ENCODE results near the gene SSMEM1.
"Not testable (repeated sequence)": the region's sequence is repeated elsewhere in the genome, so short reads cannot be mapped to it uniquely, and the experiment has no call there.

SSMEM1 gene, protein sequence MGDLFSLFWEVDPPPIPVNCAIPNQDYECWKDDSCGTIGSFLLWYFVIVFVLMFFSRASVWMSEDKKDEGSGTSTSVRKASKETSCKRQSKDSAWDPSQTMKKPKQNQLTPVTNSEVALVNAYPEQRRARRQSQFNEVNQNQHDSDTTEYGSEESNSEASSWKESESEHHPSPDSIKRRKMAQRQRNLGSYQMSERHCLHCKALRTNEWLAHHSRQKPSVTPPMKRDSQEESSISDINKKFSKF

DNA sequence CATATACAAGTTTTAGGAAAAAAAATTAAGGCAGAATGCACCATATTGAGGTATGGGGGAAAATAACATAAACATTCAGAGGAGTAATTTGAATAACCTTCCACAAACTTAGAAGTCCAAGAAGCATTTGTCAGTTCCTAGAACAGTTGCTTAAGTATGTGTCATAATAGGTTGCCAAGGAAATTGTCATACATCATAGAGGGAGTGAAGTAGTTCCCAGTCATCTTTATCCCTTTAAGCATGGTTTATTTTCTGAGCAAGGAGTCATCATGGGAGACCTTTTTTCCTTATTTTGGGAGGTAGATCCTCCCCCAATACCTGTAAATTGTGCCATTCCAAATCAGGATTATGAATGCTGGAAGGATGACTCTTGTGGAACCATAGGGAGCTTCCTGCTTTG, at the start of gene SSMEM1:
Gene SSMEM1 (plus strand): TSS at position 219 of the 400 bp plus-strand sequence. CDS start 51 bp downstream, at position 270.
- DNase-seq (ENCODE audit: low read depth in 2 of 2), result no peak

DNA sequence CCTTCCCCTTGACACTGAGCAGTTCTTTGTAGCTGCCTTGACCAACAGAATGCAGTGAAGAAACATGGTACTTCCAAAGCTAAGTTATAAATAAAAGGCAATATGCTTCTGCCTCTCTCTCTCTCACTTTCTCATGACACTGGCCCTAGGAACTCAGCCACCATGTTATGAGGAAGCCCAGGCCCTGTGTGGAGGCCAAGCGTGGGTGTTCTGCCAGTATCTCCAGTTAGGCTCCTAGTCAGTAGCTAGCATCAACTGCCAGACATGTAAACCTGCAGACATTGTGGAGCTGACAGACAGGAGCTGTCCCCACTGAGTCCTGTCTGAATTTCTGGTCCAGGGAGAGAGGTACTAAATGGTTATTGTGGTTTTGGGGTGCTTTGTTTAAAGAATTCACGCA, 47.6 kb upstream of the SSMEM1 start:
- no peak for DNase-seq (ENCODE audit: low read depth in 2 of 2)

DNA sequence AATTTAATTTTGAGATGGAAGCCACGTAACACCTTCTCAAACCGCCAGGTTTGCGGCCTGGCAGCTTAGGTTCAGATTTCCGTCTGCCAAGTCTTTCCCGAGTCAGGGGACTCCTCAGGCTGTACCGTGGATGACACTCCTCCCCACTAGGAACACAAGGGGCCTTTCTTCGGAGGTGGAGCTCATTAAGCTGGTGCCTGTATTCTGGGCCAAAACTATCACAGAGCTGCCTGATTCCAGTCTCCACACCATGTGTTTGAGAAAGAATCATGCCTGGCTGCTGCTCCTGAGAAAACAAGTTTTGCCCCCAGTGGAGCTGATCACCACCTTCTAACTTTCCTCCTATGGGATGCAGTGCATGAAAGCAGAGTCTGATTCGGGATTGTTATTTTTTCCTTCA, 47.2 kb upstream of the SSMEM1 start:
- DNase-seq (ENCODE audit: low read depth in 2 of 2), result no peak

DNA sequence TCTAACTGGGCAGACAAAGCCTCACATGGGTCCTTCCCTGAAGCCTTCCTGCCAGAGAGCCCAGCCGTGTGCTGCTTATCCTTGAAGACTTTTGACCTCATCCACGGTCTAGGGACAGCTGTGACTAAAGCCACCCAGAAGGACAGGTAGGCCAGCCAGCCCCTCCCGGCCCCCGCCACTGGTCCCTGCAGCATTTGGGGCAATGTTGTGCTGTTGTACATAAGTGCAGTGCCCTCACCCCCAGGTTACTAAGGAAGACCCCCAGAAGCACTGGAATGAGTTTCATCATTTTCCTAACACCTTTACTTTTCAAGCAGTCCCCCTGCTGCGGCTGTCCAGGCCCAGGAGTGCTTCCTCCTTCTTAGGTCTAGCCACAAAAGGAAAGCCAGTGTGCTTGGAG, 45.5 kb upstream of the SSMEM1 start:
- DNase-seq (ENCODE audit: low read depth in 2 of 2), result no peak

DNA sequence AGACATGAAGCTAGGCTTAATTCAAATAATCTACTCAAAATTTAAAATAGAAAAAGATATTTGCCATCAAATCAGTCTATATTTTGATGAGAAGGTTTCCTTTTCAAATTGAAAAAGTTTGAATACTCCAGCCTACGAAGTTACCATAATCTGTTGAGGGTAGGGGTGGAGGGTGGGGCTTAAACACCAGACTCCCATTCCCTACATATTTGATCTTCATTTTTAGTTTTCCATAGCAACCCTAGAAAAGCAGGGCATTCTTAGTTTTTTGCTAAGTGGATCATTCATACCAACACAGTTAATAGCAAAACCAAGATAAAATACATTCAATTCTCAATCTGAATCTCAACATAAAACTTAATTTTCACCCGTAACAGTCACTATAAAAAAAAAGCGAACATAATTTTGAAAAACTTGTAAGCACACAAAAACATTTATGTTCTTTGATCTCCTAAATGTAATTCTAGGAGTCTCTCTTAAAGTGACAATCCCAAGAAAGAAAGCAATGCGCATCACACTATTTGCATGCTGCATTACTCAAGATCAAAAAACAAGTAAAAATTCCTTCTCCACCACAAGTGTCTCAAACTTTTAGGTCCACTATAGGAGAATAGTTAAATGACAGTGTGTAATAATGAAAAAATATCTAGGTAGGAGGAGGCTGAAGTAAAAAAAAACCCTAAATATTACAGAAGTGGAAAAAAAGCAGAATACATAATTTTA, 33.3 kb upstream of the SSMEM1 start:
- DNase-seq (ENCODE audit: low read depth in 2 of 2), result no peak

DNA sequence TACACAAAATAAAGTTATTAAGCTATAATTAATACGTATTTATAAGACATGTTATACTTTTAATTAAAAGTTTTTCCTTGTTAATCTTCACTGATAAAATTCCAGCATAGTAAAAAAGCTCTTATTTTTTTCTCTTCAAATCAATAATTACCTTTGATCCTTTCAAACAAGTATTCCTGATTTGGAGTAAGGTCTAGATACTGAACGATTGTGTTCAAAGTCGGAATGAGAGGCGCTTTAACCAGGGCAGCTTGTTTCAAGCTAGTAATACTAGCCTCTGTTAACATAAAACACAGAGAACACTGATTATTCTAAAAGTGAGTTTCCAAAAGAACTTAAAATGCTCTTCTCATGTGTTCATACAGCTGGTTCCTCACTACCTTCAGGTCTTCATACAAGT, 29.4 kb upstream of the SSMEM1 start:
- no peak for DNase-seq (ENCODE audit: low read depth in 2 of 2)

DNA sequence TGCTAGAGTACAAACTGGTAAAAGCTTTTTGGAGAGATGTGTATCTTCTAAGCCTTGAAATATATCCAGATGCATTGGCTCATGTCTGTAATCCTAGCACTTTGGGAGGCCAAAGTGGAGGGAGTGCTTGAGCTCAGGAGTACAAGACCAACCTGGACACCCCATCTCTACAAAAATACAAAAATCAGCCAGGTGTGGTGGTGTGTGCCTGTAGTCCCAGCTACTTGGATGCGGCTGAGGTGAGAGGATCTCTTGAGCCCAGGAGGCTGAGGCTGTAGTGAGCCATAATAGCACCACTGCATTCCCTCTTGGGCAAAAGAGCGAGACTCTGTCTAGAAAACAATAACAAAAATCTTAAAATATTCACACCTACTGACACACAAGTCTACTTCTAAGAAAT, 28.0 kb upstream of the SSMEM1 start:
- no peak for DNase-seq (ENCODE audit: low read depth in 2 of 2)

DNA sequence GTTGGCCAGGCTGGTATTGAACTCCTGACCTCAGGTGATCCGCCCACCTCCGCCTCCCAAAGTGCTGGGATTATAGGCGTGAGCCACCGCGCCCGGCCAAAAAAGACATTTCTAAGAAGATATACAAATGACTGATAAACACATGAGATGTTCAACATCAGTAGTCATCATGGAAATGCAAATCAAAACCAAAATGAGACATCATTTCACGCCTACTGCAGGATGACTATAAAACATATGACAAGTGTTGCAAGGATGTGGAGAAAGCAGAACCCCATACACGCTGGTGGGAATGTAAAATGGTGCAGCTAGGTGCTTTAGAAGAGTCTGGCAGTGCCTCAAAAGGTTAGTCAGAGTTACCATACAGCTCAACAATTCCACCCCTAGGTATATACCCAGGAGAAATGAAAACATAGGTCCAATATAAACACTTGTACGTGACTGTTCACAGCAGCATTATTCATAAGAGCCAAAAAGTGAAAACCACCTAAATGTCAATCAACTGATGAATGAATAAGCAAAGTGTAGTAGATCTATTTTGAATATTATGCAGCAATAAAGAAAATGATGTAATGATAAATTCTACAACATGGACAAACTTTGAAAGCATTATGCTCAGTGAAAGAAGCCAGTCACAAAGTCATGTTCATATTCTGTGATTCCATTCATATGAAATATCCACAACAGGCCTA, 26.9 kb upstream of the SSMEM1 start:
- peak; percentile 26 to 49 for DNase-seq (ENCODE audit: low read depth in 2 of 2)

DNA sequence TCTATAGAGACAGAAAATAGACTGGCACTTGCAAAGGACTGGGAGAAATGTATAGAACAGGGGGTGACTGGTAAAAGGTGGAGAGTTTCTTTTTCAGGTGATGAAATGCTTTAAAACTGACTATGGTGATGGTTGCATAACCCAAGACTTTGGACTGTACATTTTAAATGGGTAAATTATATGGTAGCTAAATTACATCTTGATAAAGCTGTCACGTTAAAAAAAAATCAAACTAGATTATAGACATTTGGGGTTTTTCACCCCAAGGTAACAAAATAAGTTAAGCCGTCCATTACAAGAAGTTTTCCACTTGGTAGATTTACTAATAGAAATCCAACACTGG, 26.4 kb upstream of the SSMEM1 start:
- no peak for DNase-seq (ENCODE audit: low read depth in 2 of 2)

DNA sequence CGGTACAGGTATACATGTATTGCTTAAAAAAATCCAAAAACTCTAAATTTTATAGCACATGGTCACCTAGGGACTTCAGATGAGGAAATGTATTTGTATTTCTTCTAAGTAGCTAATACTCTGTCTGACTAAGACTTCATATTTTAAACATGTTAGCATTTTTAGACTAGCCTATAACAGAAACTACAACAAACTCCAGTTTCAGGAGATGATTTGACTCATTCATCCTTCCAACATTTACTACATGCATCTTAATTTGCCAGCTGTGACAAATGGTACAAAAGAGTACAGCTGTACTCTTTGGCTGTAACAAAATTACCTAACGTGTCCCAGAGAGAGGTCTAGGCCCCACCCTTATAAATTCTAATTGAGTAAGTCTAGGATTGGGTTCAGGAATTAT, 24.7 kb upstream of the SSMEM1 start:
- no peak for DNase-seq (ENCODE audit: low read depth in 2 of 2)

DNA sequence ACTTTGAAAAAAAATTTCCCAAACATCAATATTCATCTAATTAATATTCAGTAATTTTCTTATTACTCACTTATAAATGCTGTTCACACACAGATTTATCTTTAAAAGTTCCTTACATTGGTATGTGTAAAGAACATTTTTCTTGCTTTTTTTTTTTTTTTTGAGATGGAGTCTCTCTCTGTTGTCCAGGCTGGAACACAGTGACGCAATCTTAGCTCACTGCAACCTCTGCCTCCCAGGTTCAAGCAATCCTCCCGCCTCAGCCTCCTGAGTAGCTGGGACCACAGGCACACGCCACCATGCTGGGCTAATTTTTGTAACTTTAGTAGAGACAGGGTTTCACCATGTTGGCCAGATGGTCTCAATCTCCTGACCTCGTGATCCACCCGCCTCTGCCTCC, 23.3 kb upstream of the SSMEM1 start:
- DNase-seq (ENCODE audit: low read depth in 2 of 2), result not testable (repeated sequence)

DNA sequence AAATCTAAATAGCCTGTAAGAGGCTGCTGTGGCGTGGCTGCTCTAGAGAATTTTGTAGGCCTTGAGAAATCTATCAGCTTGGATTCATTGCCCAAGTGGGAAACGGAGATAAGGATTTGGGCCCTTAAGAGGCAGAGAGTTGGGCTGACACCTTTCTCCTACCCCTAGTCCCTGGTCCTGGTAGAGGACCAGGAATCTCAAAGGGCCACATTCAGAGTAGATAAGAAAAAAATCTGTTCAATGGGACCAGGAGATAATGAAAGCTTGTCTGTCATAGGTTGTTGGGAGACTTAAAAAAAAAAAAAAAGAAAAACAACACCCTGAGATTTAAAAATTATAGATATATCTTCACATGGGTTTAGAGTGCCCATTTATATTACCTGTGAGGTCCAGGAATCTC, 20.3 kb upstream of the SSMEM1 start:
- DNase-seq (ENCODE audit: low read depth in 2 of 2), result no peak

DNA sequence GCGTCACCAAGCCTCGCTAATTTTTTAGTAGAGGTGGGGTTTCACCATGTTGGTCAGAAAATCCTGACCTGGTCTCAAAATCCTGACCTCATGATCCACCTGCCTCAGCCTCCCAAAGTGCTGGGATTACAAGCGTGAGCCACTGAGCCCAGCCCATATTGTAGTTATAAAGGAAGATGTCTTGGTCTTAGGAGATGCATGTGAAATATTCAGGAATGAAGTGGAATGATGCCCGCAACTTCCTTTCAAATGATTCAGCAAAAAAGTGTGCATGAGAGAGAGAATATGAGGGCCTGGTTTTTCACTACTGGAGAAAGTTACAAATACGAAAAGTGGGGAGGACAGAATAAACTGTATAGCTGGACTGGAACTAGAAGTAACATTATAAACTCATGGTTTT, 18.3 kb upstream of the SSMEM1 start:
- DNase-seq (ENCODE audit: low read depth in 2 of 2), result no peak

DNA sequence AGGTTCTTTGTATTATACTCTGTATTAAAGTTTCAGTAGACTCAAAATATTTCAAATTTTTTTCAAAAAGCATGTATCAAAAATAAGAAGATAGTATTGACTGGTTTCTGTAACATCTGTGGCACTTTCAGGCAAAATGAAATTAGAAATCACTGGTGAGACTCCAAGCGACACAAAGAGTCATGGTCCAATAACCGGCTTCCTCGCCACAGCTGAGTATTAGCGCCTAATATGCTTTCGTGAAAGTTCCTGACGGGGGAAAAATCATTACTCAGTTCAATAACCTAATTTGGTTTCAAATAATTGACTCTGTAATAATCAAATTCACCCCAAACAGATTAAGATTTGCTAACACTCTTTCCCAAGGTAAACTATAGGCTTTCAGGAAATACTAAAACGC, 15.9 kb upstream of the SSMEM1 start:
- DNase-seq (ENCODE audit: low read depth in 2 of 2), result no peak

DNA sequence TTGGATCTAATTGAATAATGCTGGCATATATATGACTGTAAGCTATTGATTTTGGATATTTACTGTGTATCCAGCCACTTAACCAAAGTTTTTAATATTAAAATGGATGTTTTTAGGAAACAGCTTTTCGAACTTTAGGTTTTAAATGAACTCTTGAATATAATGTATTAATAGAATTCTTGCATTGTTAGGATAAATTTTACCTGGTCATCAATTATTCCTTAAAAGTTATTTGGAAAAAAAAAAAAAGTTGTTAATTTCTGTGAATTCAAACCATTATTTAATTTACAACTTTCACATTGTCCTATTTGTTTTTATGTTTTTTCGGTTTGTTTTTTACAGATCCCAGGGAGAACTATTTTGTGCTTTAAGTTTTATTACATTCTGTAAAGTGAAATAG, 12.3 kb upstream of the SSMEM1 start:
- no peak for DNase-seq (ENCODE audit: low read depth in 2 of 2)

DNA sequence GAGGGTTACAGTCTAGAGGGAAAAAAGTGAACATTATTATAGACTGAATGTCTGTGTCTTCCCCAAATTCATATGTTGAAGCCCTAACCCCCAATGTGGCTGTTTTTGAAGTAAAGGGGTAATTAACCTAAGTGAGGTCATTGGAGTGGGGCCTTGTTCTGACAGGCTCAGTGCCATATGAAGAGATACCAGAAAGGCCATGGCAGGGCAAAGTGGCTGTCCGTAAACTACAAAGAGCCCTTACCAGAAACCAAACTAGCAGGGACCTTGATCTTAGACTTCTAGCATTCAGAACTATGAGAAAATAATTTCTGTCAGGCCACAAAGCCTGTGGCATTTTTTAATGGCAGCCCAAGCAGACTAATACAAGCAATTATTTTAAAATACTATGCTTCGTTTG, 11.2 kb upstream of the SSMEM1 start:
- no peak for DNase-seq (ENCODE audit: low read depth in 2 of 2)

DNA sequence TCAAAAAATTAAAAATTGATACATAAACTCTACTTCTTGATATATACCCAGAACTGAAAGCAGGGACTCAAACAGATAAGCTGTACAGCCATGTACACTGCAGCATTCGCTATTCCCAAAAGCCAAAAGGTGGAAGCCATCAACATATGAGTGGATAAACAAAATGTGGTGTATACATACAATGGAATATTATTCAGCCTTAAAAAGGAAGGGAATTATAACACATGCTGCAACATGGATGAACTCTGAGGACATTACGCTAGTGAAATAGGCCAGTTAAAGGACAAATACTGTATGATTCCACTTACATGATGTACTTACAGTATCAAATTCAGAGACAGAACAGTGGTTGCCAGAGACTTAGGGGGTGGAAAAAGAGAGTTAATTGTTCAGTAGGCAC, 10.6 kb upstream of the SSMEM1 start:
- no peak for DNase-seq (ENCODE audit: low read depth in 2 of 2)

DNA sequence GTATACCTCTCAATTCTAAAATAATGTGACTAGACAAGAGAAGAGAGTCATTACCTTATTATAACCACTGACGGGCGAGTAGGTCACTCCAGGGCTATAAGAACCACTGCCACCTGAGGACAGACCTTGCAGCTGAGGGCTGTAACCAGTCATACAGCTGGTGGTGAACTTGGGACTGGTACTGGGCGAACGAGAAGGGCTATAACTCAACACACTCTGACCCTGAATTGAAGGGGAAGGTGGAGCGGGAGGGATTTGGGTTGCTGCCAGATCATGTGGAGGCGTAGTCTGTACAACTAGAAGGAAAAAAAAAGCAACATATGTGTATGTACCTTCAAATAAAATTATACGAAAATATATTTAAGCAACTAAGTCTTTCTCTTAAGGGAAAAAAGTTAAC, 5.9 kb upstream of the SSMEM1 start:
- no peak for DNase-seq (ENCODE audit: low read depth in 2 of 2)

DNA sequence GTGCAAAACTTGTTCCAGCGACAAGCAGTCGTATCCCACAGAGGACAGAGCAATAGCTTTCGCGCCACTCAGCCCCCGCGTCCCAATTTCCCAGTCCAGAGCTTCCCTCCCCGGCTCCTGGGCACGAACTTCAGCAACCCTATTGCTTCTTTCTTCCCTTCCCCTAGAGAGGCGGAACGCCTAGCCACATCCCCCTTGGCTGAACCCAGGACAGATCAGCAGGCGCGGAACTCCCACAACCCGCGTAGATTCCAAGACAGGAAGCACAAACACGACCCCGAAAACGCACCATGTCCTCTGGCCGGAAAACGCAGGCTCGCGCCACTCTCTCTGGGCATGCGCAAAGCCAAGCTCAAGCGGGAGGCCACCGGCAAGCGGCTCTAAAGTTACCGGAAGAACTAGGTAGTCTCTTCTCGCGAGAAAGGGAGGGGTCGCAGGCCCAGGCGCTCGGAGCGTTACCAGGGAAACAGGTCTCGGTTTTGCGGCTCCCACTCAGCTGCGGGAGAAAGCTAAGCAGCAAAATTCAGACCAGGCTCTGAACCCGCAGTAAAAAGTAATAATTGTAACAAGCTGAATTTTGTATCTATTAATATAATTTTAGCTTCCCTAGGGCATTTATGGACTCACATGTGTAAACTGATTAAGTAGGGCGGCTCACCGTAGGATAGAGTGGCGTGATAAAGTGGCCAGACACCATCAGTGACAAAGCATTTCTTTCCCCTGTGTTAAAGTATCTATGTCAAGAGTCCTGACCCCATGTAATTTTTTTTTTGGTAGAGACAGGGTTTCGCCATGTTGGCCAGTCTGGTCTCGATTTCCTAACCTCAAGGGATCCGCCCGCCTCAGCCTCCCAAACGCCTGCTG, 2.3 kb upstream of the SSMEM1 start, which contains the start of gene TMEM209:
Gene TMEM209 (minus strand): TSS at position 323 of the 864 bp plus-strand sequence. CDS start 31 bp downstream, at position 292.
- DNase-seq (ENCODE audit: low read depth in 2 of 2), result peak; percentile 87 to 94

DNA sequence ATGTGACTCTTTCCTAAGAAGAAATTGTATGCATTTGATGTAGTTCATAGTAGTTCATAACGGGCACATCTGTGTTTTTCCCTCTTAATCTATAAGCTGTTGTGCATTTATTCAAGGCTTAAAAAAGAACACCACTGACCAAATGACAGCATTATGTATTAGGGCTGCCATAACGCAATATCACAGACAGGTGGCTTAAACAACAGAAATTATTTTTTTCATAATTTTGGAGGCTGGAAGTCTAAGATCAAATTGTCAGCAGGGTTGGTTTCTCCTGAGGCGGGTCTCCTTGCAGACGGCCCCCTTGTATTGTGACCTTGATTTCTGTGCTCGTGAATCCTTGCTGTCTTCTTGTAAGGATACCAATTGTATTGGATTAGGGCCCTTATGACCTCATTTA, 627 bp upstream of the SSMEM1 start:
- no peak for DNase-seq (ENCODE audit: low read depth in 2 of 2)

DNA sequence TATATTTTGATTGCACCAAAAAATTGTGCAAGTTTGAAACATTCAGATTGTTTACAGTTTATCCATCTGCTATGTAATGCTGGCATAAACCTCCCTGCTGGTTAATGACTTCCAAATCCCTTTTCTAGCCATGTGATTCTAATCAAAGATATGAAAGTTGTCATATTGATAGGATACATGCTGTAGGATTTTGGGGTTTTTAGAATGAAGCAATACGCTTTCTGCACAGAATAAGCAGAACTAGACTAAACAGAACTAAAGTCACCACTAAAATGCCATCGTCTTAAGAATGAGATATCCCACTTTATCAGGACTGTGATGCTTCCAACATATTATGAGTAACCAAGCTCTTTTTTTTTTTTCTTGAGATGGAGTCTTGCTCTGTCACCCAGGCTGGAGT, 856 bp downstream of the SSMEM1 start:
- no peak for DNase-seq (ENCODE audit: low read depth in 2 of 2)

All from stimulated activated CD4-positive, alpha-beta T cell treated with anti-CD3 and anti-CD28 coated beads, Interleukin-4, amount 100 ng/mL, for 48 hours (primary cell).